PC-9 (cell line): ENCODE data around the gene MRPL57. TPM values are rescaled to one million over a fixed set of nuclear protein-coding genes. Genes with fewer than 3 reads are reported as not detected.
"Not testable (repeated sequence)": the region's sequence is repeated elsewhere in the genome, so short reads cannot be mapped to it uniquely, and the experiment has no call there.

Source experiments
- BruUV-seq: library from RNA; stranded (reverse); fragments of 400-500 nt; replicated peaks from 2 replicates; lab custom pipeline; 2021; lab: Mats Ljungman, UMichigan
- CTCF ChIA-PET: fragments of 300-600 bp; sonication (Branson Sonifier 250); formaldehyde crosslinking; loops from one replicate; lab custom pipeline; 2022; ENCODE audit warnings: antibody characterized with exemption; lab: Charles Lee
- POLR2A ChIA-PET: fragments of 300-600 bp; sonication (Branson Sonifier 250); formaldehyde crosslinking; loops from one replicate; lab custom pipeline; 2022; ENCODE audit warnings: antibody characterized with exemption; ENCODE audit not compliant: unreplicated experiment; lab: Charles Lee
- DNase-seq, 2 experiments: peaks; one replicate each; pipeline versions ENCODE4 v3.0.0 to v3.0.0-alpha.2; 2015 to 2022; ENCODE audit warnings: mixed read lengths in 1 of 2
- H2AFZ ChIP-seq: fragments of 200-600 bp; sonication (generic); 2 replicates; pipeline ENCODE4 v1.8.1; 2017; ENCODE audit warnings: antibody characterized with exemption
- H3F3A ChIP-seq: fragments of 200-600 bp; sonication (generic); 2 replicates; pipeline ENCODE4 v1.8.1; 2017; ENCODE audit warnings: antibody characterized with exemption, mild to moderate bottlenecking, low read depth; ENCODE audit not compliant: insufficient read depth
- H3K27ac ChIP-seq: fragments of 200-600 bp; sonication (generic); 2 replicates; pipeline ENCODE4 v1.6.1; 2016; ENCODE audit warnings: mixed run types
- H3K27me3 ChIP-seq: fragments of 200-600 bp; sonication (generic); 2 replicates; pipeline ENCODE4 v1.6.1; 2016; ENCODE audit warnings: low read depth, mixed run types; ENCODE audit not compliant: insufficient read depth
- H3K36me3 ChIP-seq: fragments of 200-600 bp; sonication (generic); 2 replicates; pipeline ENCODE4 v1.6.1; 2016; ENCODE audit warnings: low read depth, mixed run types
- H3K4me1 ChIP-seq: fragments of 200-600 bp; sonication (generic); replicated peaks from 2 replicates; pipeline ENCODE4 v1.6.1; 2016; ENCODE audit warnings: mixed run types; ENCODE audit not compliant: insufficient read depth
- H3K4me2 ChIP-seq: fragments of 200-600 bp; sonication (generic); 2 replicates; pipeline ENCODE4 v1.6.1; 2017; ENCODE audit warnings: mixed run types
- H3K4me3 ChIP-seq: fragments of 200-600 bp; sonication (generic); 2 replicates; pipeline ENCODE4 v1.6.1; 2016; ENCODE audit warnings: mixed run types
- H3K79me2 ChIP-seq: fragments of 200-600 bp; sonication (generic); 2 replicates; pipeline ENCODE4 v1.6.1; 2017; ENCODE audit warnings: low read depth, mixed run types
- H3K9me2 ChIP-seq: fragments of 200-600 bp; sonication (generic); 2 replicates; pipeline ENCODE4 v1.8.1; 2017; ENCODE audit warnings: mild to moderate bottlenecking; ENCODE audit not compliant: insufficient read depth
- H3K9me3 ChIP-seq: fragments of 200-600 bp; sonication (generic); 2 replicates; pipeline ENCODE4 v1.8.1; 2016; ENCODE audit warnings: low read depth; ENCODE audit not compliant: insufficient read depth
- H4K20me1 ChIP-seq: fragments of 200-600 bp; sonication (generic); 2 replicates; pipeline ENCODE4 v1.8.1; 2017; ENCODE audit not compliant: insufficient read depth
- CTCF ChIP-seq: fragments of 200-600 bp; sonication (generic); conservative IDR thresholded peaks from 2 replicates; pipeline ENCODE4 v1.6.1; 2017; ENCODE audit warnings: mixed run types, antibody characterized with exemption, mild to moderate bottlenecking, moderate library complexity
- EZH2 ChIP-seq: fragments of 200-600 bp; sonication (generic); IDR thresholded peaks from 2 replicates; pipeline ENCODE4 v1.8.0; 2017; ENCODE audit warnings: antibody characterized with exemption, low read depth
- intact Hi-C: fragments of 100-400 bp; cut with micrococcal nuclease; formaldehyde crosslinking; loops from one replicate; pipeline ENCODE4 v1.10.0; 2022; ENCODE audit not compliant: unreplicated experiment
- total RNA-seq: library from RNA; stranded (reverse); gene quantifications from 2 replicates; pipeline ENCODE4 v1.2.3, GENCODE V29; 2021

The MRPL57 gene
- total RNA-seq, 1 experiment from 2014 or later, result 11.0 TPM

GRCh38 chr13:21152251-21152899 is 24.1 kb upstream of the MRPL57 start:
- Histone ChIP-seq H3K27ac (no peak overlapping the region), H3K9me3 (no peaks in the 10 kb centered on the region), H4K20me1 (no peaks in the 10 kb centered on the region), H3K4me2 (no peak overlapping the region), H3K79me2 (no peaks in the 10 kb centered on the region), H2AFZ (no peak overlapping the region), H3K9me2 (no peaks in the 10 kb centered on the region), H3K4me1 (no peaks in the 10 kb centered on the region), H3K4me3 (no peak overlapping the region), H3F3A (peaks cover 24% of the 10 kb centered on the region; the same call in 1 of the 2 replicates), H3K36me3 (peaks cover 9% of the 10 kb centered on the region; the same call in 1 of the 2 replicates), H3K27me3 (no peaks in the 10 kb centered on the region)
- TF ChIP-seq EZH2 (no peak), CTCF (no peak)
- CTCF ChIA-PET, result no interaction called here
- DNase-seq, result no peak
- no TSS peak for BruUV-seq
- POLR2A ChIA-PET, result interaction anchor here (0.7 kb wide), 1 partner anchor 89 kb away, joined by 5 read pairs; no protein-coding TSS in a partner anchor
- intact Hi-C loops, result no loop called here

- H3K4me1 ChIP-seq, result no peaks in the 10 kb centered on the region
- BruUV-seq, result no TSS peak
- no peak overlapping the region for H3K4me2 ChIP-seq
- H2AFZ ChIP-seq, result no peak overlapping the region
- H3K36me3 ChIP-seq, result peaks cover 14% of the 10 kb centered on the region; the same call in 1 of the 2 replicates
- no peak for TF ChIP-seq EZH2
- TF ChIP-seq CTCF, result no peak
- no peak for DNase-seq
- H4K20me1 ChIP-seq, result no peaks in the 10 kb centered on the region
- no peaks in the 10 kb centered on the region for H3K27me3 ChIP-seq
- intact Hi-C loops, result no loop called here
- H3K27ac ChIP-seq, result no peak overlapping the region
- POLR2A ChIA-PET, result no interaction called here
- no peaks in the 10 kb centered on the region for H3K9me2 ChIP-seq
- CTCF ChIA-PET, result no interaction called here
- no peak overlapping the region for H3K4me3 ChIP-seq
- H3F3A ChIP-seq, result peaks cover 9% of the 10 kb centered on the region
- H3K79me2 ChIP-seq, result no peaks in the 10 kb centered on the region
- H3K9me3 ChIP-seq, result no peaks in the 10 kb centered on the region
These were observed 11.8 kb upstream of the MRPL57 start for GRCh38 chr13:21164631-21165030.

GRCh38 chr13:21165606-21166005 is 10.9 kb upstream of the MRPL57 start:
- intact Hi-C loops, H3K9me3 ChIP-seq, H3K4me3 ChIP-seq, CTCF ChIA-PET, H3K4me2 ChIP-seq, H4K20me1 ChIP-seq, H3K4me1 ChIP-seq, H2AFZ ChIP-seq, H3K9me2 ChIP-seq, BruUV-seq, H3K27me3 ChIP-seq, H3F3A ChIP-seq, DNase-seq, H3K27ac ChIP-seq, H3K79me2 ChIP-seq: not testable (repeated sequence)
- peaks cover 14% of the 10 kb centered on the region; the same call in 1 of the 2 replicates for H3K36me3 ChIP-seq
- POLR2A ChIA-PET, result interaction anchor here (1.0 kb wide), 1 partner anchor 11 kb away, joined by 3 read pairs; the partner anchor contains the start of genes MRPL57 and SKA3
